ENCODE data around the gene PLSCR3. TPM values are rescaled to one million over a fixed set of nuclear protein-coding genes. Genes with fewer than 3 reads are reported as not detected.

PLSCR3 gene
- total RNA-seq (10 to 100 TPM; 32.4 to 43.0 TPM), polyA plus RNA-seq (10 to 100 TPM; 19.2 to 36.0 TPM)
- long read RNA-seq, donor 1, transcript PLSCR3-202 (8 exons, 2,067 nt) = major isoform, 14 of 27 reads
- long read RNA-seq, donor 1, partial matches to known transcripts = 8 of 27 reads
- long read RNA-seq, donor 1, other reads (novel, unspliced or antisense) = 0 of 27 reads
- long read RNA-seq, donor 2, partial matches to known transcripts = 8 of 11 reads
- long read RNA-seq, donor 2, other reads (novel, unspliced or antisense) = 0 of 11 reads
- long read RNA-seq, donor 3, transcript PLSCR3-202 (8 exons, 2,067 nt) = major isoform, 5 of 7 reads
- long read RNA-seq, donor 3, partial matches to known transcripts = 0 of 7 reads
- long read RNA-seq, donor 3, other reads (novel, unspliced or antisense) = 0 of 7 reads
- long read RNA-seq, donor 4, partial matches to known transcripts = 6 of 12 reads
- long read RNA-seq, donor 4, other reads (novel, unspliced or antisense) = 0 of 12 reads
- long read RNA-seq, donor 5, transcript PLSCR3-202 (8 exons, 2,067 nt) = major isoform, 13 of 23 reads
- long read RNA-seq, donor 5, partial matches to known transcripts = 0 of 23 reads
- long read RNA-seq, donor 5, other reads (novel, unspliced or antisense) = 0 of 23 reads

GRCh38 chr17:7394452-7395191, at the start of gene PLSCR3:
TSS of gene PLSCR3 (minus strand) at chr17:7394525. CDS start at chr17:7394110, 415 bp downstream.
- H3K27ac ChIP-seq (ENCODE audit: low read depth in 1 of 2, low read length in 1 of 2) = peak within 1 kb of the TSS; percentile 87 to 99
- H3K4me1 ChIP-seq (ENCODE audit: control insufficient read depth in 5 of 5, insufficient read depth in 5 of 5, low read length in 5 of 5) = peaks cover 0 to 13% (median 3%) of the 10 kb centered on the region in 5 donors
- WGBS, 2 donors = 0 to 1% methylated on average over 56 to 71 of the region's 71 CpGs
- peaks cover 0 to 19% (median 12%) of the 10 kb centered on the region in 4 donors for H3K36me3 ChIP-seq (ENCODE audit: control insufficient read depth in 4 of 4, insufficient read depth in 4 of 4, low read length in 4 of 4)
- peaks cover 0 to 4% (median 0%) of the 10 kb centered on the region in 4 donors for H3K9me3 ChIP-seq (ENCODE audit: control insufficient read depth in 4 of 4, insufficient read depth in 3 of 4, low read length in 3 of 4)
- H3K27me3 ChIP-seq (ENCODE audit: control insufficient read depth in 3 of 3, insufficient read depth in 3 of 3, low read length in 2 of 3) = no peaks in the 10 kb centered on the region
- TF ChIP-seq, protein P1, sequence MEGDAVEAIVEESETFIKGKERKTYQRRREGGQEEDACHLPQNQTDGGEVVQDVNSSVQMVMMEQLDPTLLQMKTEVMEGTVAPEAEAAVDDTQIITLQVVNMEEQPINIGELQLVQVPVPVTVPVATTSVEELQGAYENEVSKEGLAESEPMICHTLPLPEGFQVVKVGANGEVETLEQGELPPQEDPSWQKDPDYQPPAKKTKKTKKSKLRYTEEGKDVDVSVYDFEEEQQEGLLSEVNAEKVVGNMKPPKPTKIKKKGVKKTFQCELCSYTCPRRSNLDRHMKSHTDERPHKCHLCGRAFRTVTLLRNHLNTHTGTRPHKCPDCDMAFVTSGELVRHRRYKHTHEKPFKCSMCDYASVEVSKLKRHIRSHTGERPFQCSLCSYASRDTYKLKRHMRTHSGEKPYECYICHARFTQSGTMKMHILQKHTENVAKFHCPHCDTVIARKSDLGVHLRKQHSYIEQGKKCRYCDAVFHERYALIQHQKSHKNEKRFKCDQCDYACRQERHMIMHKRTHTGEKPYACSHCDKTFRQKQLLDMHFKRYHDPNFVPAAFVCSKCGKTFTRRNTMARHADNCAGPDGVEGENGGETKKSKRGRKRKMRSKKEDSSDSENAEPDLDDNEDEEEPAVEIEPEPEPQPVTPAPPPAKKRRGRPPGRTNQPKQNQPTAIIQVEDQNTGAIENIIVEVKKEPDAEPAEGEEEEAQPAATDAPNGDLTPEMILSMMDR (IDR thresholded peaks at IDR 0.05; ENCODE audit: control extremely low read depth, extremely low read depth) = no peak
- peak within 1 kb of the TSS; percentile 79 for H3K4me3 ChIP-seq
- ATAC-seq (ENCODE audit: insufficient read depth, low FRiP score) (peak; percentile 93), DNase-seq (peak; percentile 88 to 93 (median 91))
- H3K9ac ChIP-seq (ENCODE audit: insufficient read depth in 1 of 2, low read length in 2 of 2) = peak within 1 kb of the TSS; percentile 49 to 66

DNA sequence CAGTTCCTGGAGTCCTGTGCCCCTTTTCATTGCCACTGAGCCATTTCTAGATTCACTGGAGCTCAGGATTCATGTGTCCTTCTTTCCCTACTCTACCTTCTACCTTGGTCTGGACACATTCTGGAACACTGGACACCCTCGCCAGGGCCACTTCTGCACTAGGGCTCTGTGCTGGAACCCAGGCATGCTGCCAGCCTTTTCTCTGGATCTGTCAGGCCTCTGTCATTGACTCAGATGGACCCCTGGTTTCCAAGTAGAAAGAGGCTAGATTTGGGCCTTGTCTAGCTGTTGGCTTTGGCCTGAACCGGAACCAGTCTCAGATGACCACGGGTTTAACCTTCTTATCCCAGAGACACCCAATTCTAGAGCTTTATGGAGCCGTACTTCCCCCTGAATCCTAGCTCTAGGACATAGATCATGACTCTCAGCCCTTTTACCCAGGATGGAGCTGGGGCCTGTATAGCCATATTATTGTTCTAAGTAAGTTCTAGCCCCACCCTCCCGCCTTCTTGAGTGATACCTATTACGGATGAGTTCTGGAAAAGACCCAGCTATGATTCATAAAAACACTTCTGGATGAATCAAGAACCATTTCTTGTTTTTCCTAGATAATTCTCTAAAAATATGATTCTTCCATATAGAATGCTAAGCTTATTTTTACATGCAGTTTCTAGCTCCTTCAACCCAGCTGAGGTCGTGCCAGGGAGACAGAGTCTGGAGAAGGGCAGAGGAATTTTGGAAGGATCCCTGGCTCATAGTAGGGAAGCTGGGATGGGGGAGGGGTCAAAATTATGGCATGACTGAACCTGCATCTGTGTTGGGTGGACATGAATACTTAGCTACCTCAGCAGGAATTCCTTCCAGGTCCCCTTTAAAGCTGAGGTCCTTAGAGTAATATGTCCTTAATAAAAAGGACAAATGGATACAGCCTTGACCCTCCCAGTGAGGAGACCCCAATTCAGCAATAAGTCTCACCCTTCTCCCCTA, 49.5 kb upstream of the PLSCR3 start:
- H3K27ac ChIP-seq (ENCODE audit: low read depth in 1 of 2, low read length in 1 of 2) = no peak overlapping the region
- H3K4me3 ChIP-seq = no peak overlapping the region
- peaks cover 0 to 20% (median 7%) of the 10 kb centered on the region in 5 donors for H3K4me1 ChIP-seq (ENCODE audit: control insufficient read depth in 5 of 5, insufficient read depth in 5 of 5, low read length in 5 of 5)
- no peak for ATAC-seq (ENCODE audit: insufficient read depth, low FRiP score)
- no peak overlapping the region for H3K9ac ChIP-seq (ENCODE audit: insufficient read depth in 1 of 2, low read length in 2 of 2)
- TF ChIP-seq, protein P1 (IDR thresholded peaks at IDR 0.05; ENCODE audit: control extremely low read depth, extremely low read depth) = no peak
- DNase-seq = no peak
- H3K27me3 ChIP-seq (ENCODE audit: control insufficient read depth in 3 of 3, insufficient read depth in 3 of 3, low read length in 2 of 3) = peaks cover 0 to 48% (median 46%) of the 10 kb centered on the region in 3 donors
- WGBS, 2 donors = 82 to 87% methylated on average over 7 of the region's 7 CpGs
- no peaks in the 10 kb centered on the region for H3K9me3 ChIP-seq (ENCODE audit: control insufficient read depth in 4 of 4, insufficient read depth in 3 of 4, low read length in 3 of 4)
- H3K36me3 ChIP-seq (ENCODE audit: control insufficient read depth in 4 of 4, insufficient read depth in 4 of 4, low read length in 4 of 4) = no peaks in the 10 kb centered on the region

DNA sequence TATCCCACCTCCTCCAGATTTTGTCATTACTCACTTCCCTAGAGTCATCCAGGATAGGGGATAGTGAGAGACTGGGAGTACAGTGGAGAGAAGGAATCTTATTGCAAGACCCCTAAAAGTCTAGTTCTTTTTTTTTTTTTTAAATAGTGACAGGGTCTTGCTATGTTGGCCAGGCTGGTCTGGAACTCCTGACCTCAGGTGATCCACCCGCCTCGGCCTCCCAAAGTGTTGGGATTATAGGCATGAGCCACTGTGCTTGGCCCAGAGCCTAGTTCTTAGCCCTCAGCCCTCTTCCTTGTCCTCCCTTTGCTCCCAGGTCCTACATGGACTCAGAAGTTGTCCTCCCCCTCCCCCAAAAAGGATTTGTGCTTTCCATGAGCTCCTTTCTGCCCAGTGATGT, 47.8 kb upstream of the PLSCR3 start:
- WGBS, 2 donors = 95 to 96% methylated on average over 2 of the region's 2 CpGs
- H3K36me3 ChIP-seq (ENCODE audit: control insufficient read depth in 4 of 4, insufficient read depth in 4 of 4, low read length in 4 of 4) = no peaks in the 10 kb centered on the region
- no peak overlapping the region for H3K9ac ChIP-seq (ENCODE audit: insufficient read depth in 1 of 2, low read length in 2 of 2)
- no peak for DNase-seq
- no peak for ATAC-seq (ENCODE audit: insufficient read depth, low FRiP score)
- peaks cover 0 to 50% (median 44%) of the 10 kb centered on the region in 3 donors for H3K27me3 ChIP-seq (ENCODE audit: control insufficient read depth in 3 of 3, insufficient read depth in 3 of 3, low read length in 2 of 3)
- TF ChIP-seq, protein P1 (IDR thresholded peaks at IDR 0.05; ENCODE audit: control extremely low read depth, extremely low read depth) = no peak
- no peak overlapping the region for H3K27ac ChIP-seq (ENCODE audit: low read depth in 1 of 2, low read length in 1 of 2)
- no peaks in the 10 kb centered on the region for H3K9me3 ChIP-seq (ENCODE audit: control insufficient read depth in 4 of 4, insufficient read depth in 3 of 4, low read length in 3 of 4)
- peaks cover 0 to 31% (median 14%) of the 10 kb centered on the region in 5 donors for H3K4me1 ChIP-seq (ENCODE audit: control insufficient read depth in 5 of 5, insufficient read depth in 5 of 5, low read length in 5 of 5)
- H3K4me3 ChIP-seq = no peak overlapping the region

All from lung (tissue), 16 donors.